ENCODE measurements around the gene DCST1. TPM values are rescaled to one million over a fixed set of nuclear protein-coding genes. Genes with fewer than 3 reads are reported as not detected.
A peak's percentile ranks its signal among the peaks of the same experiment; 100 is the strongest.

DCST1 gene
- total and polyA plus RNA-seq, 2 of the 13 experiments (the other 11 are each of a cell fraction or from before 2014, with no cell fraction given) = 0.04 TPM; not detected in 1

DNA sequence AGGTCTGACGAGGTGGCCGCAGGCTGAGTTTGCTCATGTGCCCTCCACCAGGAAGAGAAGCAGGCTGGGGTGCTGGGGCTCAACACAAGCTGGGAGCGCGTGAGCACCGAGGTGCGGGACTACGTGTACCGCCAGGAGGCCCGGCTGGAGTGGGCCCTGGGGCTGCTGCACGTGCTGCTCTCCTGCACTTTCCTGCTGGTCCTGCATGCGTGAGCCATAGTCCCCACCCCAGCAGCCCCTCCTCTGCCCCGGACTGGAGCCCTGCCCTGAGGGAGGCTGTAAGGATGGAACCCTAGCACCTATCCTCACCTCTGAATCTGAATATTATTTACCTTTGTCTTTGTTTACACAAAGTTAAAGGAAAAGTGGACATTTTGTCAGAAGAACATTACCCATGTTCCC, 9.7 kb downstream of the DCST1 start (continued):
- TF ChIP-seq SRF (IDR thresholded peaks at IDR 0.05; ENCODE audit: low read depth, low read length) (no peak), ZNF816 (CRISPR knock-in tag; IDR thresholded peaks at IDR 0.05; ENCODE audit: borderline replicate concordance) (no peak), U2AF1 (optimal IDR thresholded peaks at IDR 0.05; ENCODE audit: low read depth, low read length) (no peak), PAX8 (CRISPR knock-in tag; IDR thresholded peaks at IDR 0.05; ENCODE audit: borderline replicate concordance) (no peak), ZFX (CRISPR knock-in tag; IDR thresholded peaks at IDR 0.05; ENCODE audit: low read depth) (peak; percentile 59; the same call in 1 of the 2 replicates), FOXJ3 (CRISPR knock-in tag; IDR thresholded peaks at IDR 0.05; ENCODE audit: borderline replicate concordance) (no peak), NKX3-1 (CRISPR knock-in tag; IDR thresholded peaks at IDR 0.05) (no peak), ZNF547 (CRISPR knock-in tag; IDR thresholded peaks at IDR 0.05) (no peak), SALL1 (CRISPR knock-in tag; IDR thresholded peaks at IDR 0.05) (peak; percentile 24; the same call in 1 of the 2 replicates), SMYD3 (CRISPR knock-in tag; IDR thresholded peaks at IDR 0.05) (no peak), NR1H2 (CRISPR knock-in tag; IDR thresholded peaks at IDR 0.05; ENCODE audit: borderline replicate concordance, low read depth) (peak; percentile 70; the same call in 1 of the 2 replicates), BRD4 (CRISPR knock-in tag; IDR thresholded peaks at IDR 0.05) (no peak), ZNF672 (CRISPR knock-in tag; IDR thresholded peaks at IDR 0.05) (no peak), ZNF839 (CRISPR knock-in tag; IDR thresholded peaks at IDR 0.05; ENCODE audit: borderline replicate concordance) (no peak), STAT5B (CRISPR knock-in tag; IDR thresholded peaks at IDR 0.05) (no peak), IRF2 (CRISPR knock-in tag; IDR thresholded peaks at IDR 0.05) (no peak)
- TF ChIP-seq, protein P1, sequence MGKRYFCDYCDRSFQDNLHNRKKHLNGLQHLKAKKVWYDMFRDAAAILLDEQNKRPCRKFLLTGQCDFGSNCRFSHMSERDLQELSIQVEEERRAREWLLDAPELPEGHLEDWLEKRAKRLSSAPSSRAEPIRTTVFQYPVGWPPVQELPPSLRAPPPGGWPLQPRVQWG (CRISPR knock-in tag; IDR thresholded peaks at IDR 0.05; ENCODE audit: borderline replicate concordance, low read depth) = no peak
- TF ChIP-seq, protein P2, sequence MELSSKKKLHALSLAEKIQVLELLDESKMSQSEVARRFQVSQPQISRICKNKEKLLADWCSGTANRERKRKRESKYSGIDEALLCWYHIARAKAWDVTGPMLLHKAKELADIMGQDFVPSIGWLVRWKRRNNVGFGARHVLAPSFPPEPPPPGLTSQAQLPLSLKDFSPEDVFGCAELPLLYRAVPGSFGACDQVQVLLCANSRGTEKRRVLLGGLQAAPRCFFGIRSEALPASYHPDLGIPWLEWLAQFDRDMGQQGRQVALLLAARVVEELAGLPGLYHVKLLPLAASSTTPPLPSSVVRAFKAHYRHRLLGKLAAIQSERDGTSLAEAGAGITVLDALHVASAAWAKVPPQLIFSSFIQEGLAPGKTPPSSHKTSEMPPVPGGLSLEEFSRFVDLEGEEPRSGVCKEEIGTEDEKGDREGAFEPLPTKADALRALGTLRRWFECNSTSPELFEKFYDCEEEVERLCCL (CRISPR knock-in tag; IDR thresholded peaks at IDR 0.05; ENCODE audit: borderline replicate concordance) = no peak
- TF ChIP-seq, protein P3, sequence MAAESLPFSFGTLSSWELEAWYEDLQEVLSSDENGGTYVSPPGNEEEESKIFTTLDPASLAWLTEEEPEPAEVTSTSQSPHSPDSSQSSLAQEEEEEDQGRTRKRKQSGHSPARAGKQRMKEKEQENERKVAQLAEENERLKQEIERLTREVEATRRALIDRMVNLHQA (CRISPR knock-in tag; IDR thresholded peaks at IDR 0.05) = no peak
- TF ChIP-seq, protein P4, sequence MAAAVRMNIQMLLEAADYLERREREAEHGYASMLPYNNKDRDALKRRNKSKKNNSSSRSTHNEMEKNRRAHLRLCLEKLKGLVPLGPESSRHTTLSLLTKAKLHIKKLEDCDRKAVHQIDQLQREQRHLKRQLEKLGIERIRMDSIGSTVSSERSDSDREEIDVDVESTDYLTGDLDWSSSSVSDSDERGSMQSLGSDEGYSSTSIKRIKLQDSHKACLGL (CRISPR knock-in tag; IDR thresholded peaks at IDR 0.05) = no peak
- TF ChIP-seq, protein P5, sequence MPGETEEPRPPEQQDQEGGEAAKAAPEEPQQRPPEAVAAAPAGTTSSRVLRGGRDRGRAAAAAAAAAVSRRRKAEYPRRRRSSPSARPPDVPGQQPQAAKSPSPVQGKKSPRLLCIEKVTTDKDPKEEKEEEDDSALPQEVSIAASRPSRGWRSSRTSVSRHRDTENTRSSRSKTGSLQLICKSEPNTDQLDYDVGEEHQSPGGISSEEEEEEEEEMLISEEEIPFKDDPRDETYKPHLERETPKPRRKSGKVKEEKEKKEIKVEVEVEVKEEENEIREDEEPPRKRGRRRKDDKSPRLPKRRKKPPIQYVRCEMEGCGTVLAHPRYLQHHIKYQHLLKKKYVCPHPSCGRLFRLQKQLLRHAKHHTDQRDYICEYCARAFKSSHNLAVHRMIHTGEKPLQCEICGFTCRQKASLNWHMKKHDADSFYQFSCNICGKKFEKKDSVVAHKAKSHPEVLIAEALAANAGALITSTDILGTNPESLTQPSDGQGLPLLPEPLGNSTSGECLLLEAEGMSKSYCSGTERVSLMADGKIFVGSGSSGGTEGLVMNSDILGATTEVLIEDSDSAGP (CRISPR knock-in tag; IDR thresholded peaks at IDR 0.05; ENCODE audit: borderline replicate concordance) = peak; percentile 90
- TF ChIP-seq, protein P6, sequence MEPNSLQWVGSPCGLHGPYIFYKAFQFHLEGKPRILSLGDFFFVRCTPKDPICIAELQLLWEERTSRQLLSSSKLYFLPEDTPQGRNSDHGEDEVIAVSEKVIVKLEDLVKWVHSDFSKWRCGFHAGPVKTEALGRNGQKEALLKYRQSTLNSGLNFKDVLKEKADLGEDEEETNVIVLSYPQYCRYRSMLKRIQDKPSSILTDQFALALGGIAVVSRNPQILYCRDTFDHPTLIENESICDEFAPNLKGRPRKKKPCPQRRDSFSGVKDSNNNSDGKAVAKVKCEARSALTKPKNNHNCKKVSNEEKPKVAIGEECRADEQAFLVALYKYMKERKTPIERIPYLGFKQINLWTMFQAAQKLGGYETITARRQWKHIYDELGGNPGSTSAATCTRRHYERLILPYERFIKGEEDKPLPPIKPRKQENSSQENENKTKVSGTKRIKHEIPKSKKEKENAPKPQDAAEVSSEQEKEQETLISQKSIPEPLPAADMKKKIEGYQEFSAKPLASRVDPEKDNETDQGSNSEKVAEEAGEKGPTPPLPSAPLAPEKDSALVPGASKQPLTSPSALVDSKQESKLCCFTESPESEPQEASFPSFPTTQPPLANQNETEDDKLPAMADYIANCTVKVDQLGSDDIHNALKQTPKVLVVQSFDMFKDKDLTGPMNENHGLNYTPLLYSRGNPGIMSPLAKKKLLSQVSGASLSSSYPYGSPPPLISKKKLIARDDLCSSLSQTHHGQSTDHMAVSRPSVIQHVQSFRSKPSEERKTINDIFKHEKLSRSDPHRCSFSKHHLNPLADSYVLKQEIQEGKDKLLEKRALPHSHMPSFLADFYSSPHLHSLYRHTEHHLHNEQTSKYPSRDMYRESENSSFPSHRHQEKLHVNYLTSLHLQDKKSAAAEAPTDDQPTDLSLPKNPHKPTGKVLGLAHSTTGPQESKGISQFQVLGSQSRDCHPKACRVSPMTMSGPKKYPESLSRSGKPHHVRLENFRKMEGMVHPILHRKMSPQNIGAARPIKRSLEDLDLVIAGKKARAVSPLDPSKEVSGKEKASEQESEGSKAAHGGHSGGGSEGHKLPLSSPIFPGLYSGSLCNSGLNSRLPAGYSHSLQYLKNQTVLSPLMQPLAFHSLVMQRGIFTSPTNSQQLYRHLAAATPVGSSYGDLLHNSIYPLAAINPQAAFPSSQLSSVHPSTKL (CRISPR knock-in tag; IDR thresholded peaks at IDR 0.05) = peak; percentile 15; the same call in 1 of the 2 replicates
